CD4-positive, alpha-beta T cell treated with Interleukin-21 for 1 hour (primary cell): Measurements from ENCODE around the gene KIAA0232.
"Not testable (repeated sequence)": the region's sequence is repeated elsewhere in the genome, so short reads cannot be mapped to it uniquely, and the experiment has no call there.

Source experiments
- DNase-seq: peaks from one replicate; pipeline ENCODE4 v3.0.0-alpha.2; 2020

Gene KIAA0232

DNA sequence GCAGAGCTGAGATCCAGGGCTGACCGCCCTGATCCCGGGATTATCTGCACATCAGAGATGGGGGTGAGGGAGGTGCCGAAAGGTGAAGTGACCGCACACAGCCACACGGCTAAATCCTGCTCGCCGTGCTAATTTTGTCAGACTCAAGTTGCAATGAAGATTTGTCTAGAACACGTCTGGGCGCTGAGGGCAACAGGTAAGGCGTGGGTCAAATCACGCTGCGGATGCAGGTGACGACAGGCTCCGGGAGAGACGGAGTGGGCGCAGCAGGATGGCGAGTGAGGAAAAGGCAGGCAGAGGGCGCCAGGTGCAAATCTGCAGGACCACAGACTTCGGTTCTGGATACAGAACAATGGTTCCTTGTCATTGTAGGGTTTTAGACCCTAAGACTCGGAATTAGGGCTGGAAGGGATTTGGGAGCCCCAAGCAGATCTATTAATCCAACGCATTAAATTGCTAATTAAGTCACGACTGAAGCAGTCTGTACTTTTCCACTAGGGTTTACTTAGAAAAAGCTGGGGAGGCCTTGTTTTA, 125.2 kb downstream of the KIAA0232 start:
- peak; percentile 24 for DNase-seq

- no peak for DNase-seq
Measured at GRCh38 chr4:6908432-6909112, 126.0 kb downstream of the KIAA0232 start.

- peak; percentile 89 for DNase-seq
Measured at GRCh38 chr4:6909113-6909969, 126.8 kb downstream of the KIAA0232 start, which contains the start of gene TBC1D14. Gene TBC1D14, plus strand, starts transcription at chr4:6909826. Its CDS starts 13,564 bp downstream, at chr4:6923390.

- no peak for DNase-seq
Measured at GRCh38 chr4:6909970-6910339, 127.4 kb downstream of the KIAA0232 start.

DNA sequence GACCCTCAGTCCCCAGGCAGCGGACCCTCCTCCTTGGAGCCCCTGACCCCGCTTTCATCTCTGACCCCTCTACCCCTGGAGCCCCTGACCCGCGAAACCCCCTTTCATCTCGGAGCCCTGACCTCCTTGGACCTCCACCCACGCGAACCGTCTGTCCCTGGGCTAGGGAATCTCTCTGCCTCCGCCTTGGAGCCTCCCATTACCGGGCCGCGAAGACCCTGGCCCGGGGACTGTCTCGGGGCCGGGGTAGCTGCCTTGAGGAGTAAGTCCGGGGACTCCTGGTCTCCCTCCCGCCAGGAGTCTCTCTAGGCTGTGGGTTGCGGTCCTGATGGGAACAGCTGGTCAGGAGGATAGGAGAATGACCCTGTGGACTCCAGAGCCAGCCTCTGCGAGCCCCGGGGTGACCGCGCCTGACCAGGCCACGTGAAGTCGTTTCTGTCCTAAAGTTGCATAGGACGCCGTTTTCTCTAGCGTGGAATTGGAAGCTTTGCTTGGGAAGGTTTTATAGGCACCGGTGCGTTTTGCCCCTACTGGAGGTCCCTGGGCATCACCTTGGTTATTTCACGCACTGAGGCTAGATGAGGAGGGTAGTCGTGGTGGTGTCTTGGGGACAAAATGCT, 127.9 kb downstream of the KIAA0232 start:
- DNase-seq, result peak; percentile 26

DNA sequence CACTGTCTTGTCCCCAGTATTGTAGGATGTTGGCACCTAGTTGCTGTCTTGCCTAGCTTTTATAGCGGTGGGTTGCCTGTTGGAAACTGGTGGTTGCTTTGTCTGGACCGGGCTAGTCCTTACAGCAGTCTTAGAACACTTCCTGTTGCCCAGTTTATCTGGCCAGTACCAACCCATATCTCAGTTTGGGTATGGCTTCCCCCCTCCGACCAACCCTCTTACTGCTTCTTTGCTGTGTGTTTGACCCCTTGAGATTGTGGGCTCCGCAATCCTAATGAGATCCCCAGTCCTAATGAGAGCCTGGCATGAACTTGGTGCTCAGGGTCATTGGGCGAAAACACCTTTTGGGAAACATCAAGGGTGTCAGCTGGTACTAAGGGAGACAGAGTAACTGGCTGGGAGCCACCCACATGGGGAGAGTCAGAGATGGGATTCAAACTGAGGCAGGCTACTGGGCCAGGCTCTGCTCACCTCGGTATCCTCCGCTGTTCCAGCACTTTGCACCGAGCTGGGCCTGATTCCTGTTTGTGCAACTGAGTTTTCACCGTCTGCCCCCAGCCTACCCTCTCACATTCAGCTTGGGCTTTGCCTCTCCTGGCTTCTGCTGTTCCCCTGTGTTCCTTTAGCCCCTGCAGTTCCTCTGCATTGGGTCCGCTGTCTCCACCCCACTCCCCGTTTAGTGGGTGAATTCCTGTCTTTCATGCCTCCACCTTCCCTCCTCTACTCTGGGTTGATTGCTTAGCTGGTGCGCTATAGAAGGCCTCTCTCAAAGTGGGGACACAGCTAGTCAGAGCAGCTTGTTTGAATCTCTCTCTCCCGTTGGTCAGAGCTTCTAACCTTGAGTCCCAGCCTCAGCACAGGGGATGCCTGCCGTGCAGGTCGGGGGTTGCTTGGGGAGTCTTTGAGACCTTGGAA, 128.7 kb downstream of the KIAA0232 start:
- no peak for DNase-seq

DNA sequence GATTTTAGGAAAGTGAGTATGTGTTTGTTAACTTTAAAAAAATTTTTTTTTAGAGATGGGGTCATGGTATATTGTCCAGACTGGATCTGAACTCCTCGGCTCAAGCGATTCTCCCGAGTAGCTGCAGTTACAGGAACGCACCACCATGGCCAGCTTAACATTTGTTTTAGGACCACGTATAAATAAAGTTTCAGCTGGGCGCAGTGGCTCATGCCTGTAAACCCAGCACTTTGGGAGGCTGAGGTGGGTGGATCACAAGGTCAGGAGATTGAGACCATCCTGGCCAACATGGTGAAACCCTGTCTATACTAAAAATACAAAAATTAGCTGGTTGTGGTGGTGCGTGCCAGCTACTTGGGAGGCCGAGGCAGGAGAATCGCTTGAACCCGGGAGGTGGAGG, 129.4 kb downstream of the KIAA0232 start:
- DNase-seq, result not testable (repeated sequence)

- no peak for DNase-seq
Measured at GRCh38 chr4:6912441-6912840, 129.9 kb downstream of the KIAA0232 start.

GRCh38 chr4:6913350-6913905, 130.9 kb downstream of the KIAA0232 start:
- no peak for DNase-seq

DNA sequence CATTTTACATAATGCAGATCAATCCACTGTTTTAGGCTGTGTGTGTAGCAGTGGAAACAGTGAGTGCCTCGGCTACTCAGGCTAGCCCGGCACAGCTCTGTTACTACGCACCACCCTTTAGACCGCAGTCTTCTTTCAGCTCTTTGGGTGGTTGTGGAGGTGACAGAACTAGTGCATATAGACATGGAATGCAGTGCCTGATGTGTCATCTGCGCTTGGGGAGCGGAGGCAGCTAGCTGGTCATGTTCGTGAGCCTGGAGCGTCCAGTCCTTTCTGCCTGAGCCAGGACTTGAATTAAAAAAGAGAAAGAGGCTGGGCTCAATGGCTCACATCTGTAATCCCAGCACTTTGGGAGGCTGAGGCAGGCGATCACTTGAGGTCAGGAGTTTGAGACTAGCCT, 131.9 kb downstream of the KIAA0232 start:
- DNase-seq, result no peak

GRCh38 chr4:6915041-6916005, 132.8 kb downstream of the KIAA0232 start:
- DNase-seq, result no peak

GRCh38 chr4:6916069-6916586, 133.6 kb downstream of the KIAA0232 start:
- no peak for DNase-seq

- peak; percentile 74 for DNase-seq
Measured at GRCh38 chr4:6916587-6917460, 134.3 kb downstream of the KIAA0232 start.

DNA sequence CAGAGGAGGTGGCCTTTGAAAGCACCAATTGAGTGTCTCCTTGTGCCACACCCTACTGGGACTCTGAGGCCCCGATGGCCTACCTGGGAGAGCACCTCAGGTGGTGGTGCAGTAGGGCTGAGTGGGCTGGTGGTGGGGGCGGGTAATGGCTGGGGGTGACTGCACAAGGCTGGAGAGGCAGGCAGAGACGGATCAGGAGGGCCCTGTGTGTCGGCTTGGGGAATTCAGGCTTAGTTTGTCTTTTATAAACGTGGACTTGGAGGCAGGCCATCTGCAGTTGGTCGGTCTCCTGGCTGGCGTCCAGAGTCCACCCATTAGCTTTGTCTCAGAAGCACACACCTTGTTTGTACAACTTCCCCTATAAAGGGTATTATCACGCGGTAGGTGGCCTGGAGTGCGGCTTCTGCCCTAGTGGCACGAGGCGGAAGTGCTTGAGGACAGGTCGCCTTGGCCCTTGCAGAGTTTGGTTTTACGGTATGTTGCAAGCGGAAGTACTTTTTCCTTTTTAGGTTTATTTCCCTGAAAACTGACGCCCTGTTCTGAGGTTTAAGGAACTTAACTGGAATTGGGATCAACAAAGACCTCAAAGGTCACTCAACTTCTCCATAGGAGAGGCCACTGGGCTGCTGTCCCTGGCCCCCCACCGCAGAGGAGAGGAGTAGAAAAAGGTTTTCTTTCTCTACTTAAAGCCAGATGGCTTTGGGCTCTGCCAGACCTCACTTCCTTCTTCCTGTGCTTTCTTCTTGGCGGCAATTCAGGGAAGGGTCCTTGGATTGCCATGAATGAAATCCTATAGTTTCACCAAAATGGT, 135.1 kb downstream of the KIAA0232 start:
- peak; percentile 45 for DNase-seq

DNA sequence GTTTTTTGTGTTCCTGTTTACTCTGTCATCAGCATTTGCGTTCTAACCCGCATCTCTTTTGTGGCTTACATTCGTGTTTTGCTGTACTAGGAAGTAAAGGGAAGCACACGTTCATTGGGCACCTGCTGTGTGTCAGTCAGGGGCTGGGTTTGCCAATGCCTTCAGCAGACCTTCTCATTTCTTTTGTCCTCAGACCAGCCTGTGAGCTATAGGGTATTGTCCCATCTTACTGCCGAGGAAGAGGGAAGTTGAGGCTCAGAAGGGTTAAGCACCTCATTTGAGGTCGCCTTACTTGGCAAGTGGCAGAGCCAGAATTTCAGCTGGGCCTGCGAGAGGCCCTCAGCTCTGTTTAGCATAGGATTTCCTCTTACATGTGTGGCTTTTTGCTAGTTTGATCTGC, 135.8 kb downstream of the KIAA0232 start:
- no peak for DNase-seq

DNA sequence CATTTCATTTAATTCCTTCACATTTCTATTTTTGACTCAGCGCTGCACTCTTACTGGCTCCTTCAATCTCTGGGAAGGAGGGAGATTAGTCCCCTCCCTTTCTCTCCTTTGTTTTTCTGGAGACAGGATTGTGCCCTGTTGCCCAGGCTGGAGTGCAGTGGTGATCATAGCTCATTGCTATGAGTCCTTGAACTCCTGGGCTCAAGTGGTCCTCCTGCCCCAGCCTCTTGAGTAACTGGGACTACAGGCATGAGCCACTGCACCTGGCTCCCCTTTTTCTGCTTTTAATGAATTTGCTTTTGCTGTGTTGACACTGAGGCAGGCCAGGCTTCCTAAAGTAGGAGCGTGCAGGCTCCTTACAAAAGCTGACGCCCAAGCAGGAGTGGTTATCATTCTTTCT, 137.6 kb downstream of the KIAA0232 start:
- DNase-seq, result no peak

GRCh38 chr4:6923507-6923906, 141.0 kb downstream of the KIAA0232 start:
- no peak for DNase-seq

GRCh38 chr4:6924361-6924779, 141.8 kb downstream of the KIAA0232 start:
- no peak for DNase-seq
